Subcutaneous adipose tissue (tissue), 4 donors: Measurements from ENCODE around the gene COLEC11. TPM values are rescaled to one million over a fixed set of nuclear protein-coding genes. Genes with fewer than 3 reads are reported as not detected.

Experiments
- CTCF ChIP-seq: fragments of 450-650 bp; IDR thresholded peaks from one replicate; pipeline ENCODE4 v1.5.1; 2016; ENCODE audit warnings: low read depth, mild to moderate bottlenecking, control low read depth, antibody characterized with exemption, moderate library complexity
- total RNA-seq, 4 donors: library from RNA; depleted of rRNA; stranded (reverse); fragments of >200 nt; gene quantifications; one replicate each; pipeline ENCODE4 v1.1.0, GENCODE V29; 2016

COLEC11 gene
- total RNA-seq, 4 donors from 2014 or later: 1.1 to 9.8 (median 2.3) TPM

- TF ChIP-seq CTCF: no peak
These were observed 63.0 kb downstream of the COLEC11 start, which contains the start of gene ALLC for GRCh38 chr2:3657881-3658280. ALLC (plus strand) TSS chr2:3658200; CDS start chr2:3671158, 12,958 bp downstream.

- TF ChIP-seq CTCF: no peak
These were observed 64.8 kb downstream of the COLEC11 start for GRCh38 chr2:3659447-3660432.

- TF ChIP-seq CTCF: no peak
These were observed 66.3 kb downstream of the COLEC11 start for GRCh38 chr2:3661149-3661660.

GRCh38 chr2:3662239-3662638 is 67.3 kb downstream of the COLEC11 start:
- no peak for TF ChIP-seq CTCF

GRCh38 chr2:3664118-3664517 is 69.2 kb downstream of the COLEC11 start:
- TF ChIP-seq CTCF: no peak

GRCh38 chr2:3664925-3665324 is 70.0 kb downstream of the COLEC11 start:
- TF ChIP-seq CTCF: no peak

GRCh38 chr2:3665886-3666612 is 71.1 kb downstream of the COLEC11 start:
- TF ChIP-seq CTCF: no peak
